ENCODE results near the gene EFCAB11.

Gene EFCAB11

DNA sequence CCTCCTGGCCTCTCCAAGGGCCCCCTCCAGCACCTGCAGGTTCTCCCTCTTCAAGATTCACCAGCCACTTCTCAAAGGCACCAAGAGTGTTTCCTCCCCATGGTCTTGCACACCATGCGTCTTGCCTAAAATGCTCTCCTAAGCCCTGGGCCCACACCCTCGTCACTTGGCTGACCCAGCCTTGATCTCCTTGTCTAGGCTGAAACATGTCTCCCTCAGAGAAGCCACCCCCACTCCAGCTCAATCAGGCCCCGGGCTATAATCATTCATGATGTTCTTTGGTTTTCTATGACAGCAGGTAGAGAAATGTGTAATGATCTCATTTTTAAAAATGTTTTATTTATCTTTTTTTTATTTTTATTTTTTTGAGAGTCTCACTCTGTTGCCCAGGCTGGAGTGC lies 88.1 kb downstream of the EFCAB11 start:
- no peak for DNase-seq (ENCODE audit: low read depth in 2 of 2)

DNA sequence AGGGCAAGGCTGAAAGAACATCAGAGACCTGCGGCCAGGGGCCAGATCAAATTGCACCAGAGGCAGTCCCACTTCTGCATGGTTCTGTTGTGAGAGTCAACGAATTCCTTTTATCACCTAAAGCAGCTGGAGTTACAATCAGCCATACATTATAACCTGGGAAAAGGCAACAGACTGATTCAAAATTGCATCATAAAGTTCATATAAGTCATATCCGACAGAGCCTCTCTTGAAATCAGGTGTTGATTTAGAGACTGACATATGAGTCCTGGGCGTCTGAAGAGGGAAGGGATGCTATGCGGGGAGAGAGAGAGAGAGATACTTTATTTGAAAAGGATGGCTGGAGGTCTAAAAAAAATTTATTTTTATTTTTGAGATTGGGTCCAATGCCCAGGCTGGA lies 89.4 kb downstream of the EFCAB11 start:
- no peak for DNase-seq (ENCODE audit: low read depth in 2 of 2)

GRCh38 chr14:89862856-89863255 lies 91.7 kb downstream of the EFCAB11 start:
- no peak for DNase-seq (ENCODE audit: low read depth in 2 of 2)

GRCh38 chr14:89861630-89862029 lies 92.9 kb downstream of the EFCAB11 start:
- DNase-seq (ENCODE audit: low read depth in 2 of 2) = no peak

- DNase-seq (ENCODE audit: low read depth in 2 of 2) = no peak
Measured at GRCh38 chr14:89858089-89858488, 96.4 kb downstream of the EFCAB11 start.

GRCh38 chr14:89856871-89857345 lies 97.6 kb downstream of the EFCAB11 start:
- no peak for DNase-seq (ENCODE audit: low read depth in 2 of 2)

DNA sequence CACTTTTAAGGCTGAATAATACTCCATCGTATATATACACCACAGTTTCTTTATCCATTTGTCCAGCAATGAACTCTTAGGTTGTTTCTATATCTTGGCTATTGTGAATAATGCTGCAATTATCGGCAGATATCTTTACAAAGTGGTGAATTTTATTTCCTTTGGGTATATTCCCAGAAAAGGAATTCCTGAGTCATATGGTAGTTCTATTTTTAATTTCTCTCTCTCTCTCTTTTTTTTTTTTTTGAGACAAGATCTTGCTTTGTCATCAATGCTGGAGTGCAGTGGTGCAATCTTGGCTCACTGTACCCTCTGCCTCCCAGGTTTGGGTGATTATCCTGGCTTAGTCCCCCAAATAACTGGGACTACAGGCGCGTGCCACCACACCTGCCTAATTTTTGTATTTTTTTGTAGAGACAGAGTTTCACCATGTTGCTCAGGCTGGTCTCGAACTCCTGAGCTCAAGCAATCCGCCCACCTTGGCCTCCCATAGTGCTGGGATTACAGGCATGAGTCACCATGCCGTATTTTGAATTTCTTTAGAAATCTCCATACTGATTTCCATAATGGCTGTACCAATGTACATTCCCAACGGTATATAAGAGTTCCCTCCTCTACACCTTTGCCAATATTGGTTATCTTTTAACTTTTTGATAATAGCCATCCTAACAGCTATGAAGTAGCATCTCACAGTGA lies 98.4 kb downstream of the EFCAB11 start:
- no peak for DNase-seq (ENCODE audit: low read depth in 2 of 2)

GRCh38 chr14:89853936-89854693 lies 100.4 kb downstream of the EFCAB11 start:
- DNase-seq (ENCODE audit: low read depth in 2 of 2) = no peak

GRCh38 chr14:89851106-89851505 lies 103.4 kb downstream of the EFCAB11 start:
- no peak for DNase-seq (ENCODE audit: low read depth in 2 of 2)

DNA sequence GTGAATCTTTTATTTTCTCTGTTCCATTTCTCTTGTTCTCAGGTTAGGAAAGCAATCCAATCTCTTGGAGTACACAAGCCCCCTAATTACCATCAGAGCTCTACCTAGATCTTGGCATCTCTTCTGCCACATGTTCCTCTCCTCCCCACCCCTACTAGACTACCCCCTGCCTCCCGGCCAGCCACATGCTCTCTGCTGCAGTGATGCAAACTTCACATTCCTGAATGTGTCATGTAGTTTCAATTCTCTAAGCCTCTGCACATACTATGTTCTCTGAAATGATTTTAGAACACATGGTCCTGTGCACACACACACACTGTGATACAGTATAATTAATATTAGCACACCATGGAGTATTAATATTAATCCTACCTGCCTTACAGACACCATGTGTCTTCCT lies 104.6 kb downstream of the EFCAB11 start:
- no peak for DNase-seq (ENCODE audit: low read depth in 2 of 2)

GRCh38 chr14:89848165-89848564 lies 106.4 kb downstream of the EFCAB11 start:
- DNase-seq (ENCODE audit: low read depth in 2 of 2) = no peak

- DNase-seq (ENCODE audit: low read depth in 2 of 2) = no peak
Measured at GRCh38 chr14:89845346-89845745, 109.2 kb downstream of the EFCAB11 start.

GRCh38 chr14:89844508-89844907 lies 110.0 kb downstream of the EFCAB11 start:
- no peak for DNase-seq (ENCODE audit: low read depth in 2 of 2)

DNA sequence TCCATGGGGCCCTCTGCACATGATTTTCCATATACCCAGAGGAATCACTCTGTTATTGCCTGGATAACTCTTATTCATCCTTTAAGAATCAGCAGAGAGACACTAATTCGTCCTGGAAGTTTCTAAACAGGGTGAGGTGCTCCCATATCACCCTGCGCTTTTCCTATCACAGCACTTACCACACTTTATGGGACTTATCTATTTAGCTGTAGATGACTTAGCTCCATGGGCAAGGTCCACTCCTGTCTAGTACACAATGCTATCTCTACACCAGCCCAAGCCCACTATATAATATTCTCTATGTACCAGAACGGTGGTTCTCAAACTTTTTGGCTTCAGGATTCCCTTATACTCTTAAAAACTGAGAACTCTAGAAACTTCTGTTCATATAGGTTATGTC lies 111.7 kb downstream of the EFCAB11 start:
- no peak for DNase-seq (ENCODE audit: low read depth in 2 of 2)

DNA sequence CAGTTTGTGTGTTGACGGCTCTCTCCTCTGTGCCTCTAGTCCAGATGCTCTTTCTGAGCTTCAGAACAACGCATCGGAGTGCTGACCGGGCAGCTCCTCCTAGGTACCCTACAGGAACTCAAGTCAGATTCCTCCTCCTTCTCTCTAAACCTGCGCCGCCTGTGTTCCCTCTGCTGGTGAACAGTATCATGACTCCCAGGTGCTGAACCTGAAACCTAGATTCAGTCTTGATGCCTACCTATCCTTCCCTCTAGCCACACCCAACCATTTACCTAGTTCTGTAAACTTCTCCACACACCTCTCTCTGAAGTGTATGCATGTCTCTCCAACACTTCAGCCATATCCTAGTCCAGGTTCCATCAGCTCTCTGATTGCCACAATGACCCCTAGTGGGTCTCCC lies 112.7 kb downstream of the EFCAB11 start:
- DNase-seq (ENCODE audit: low read depth in 2 of 2) = no peak

GRCh38 chr14:89836830-89837469 lies 117.6 kb downstream of the EFCAB11 start:
- DNase-seq (ENCODE audit: low read depth in 2 of 2) = no peak

DNA sequence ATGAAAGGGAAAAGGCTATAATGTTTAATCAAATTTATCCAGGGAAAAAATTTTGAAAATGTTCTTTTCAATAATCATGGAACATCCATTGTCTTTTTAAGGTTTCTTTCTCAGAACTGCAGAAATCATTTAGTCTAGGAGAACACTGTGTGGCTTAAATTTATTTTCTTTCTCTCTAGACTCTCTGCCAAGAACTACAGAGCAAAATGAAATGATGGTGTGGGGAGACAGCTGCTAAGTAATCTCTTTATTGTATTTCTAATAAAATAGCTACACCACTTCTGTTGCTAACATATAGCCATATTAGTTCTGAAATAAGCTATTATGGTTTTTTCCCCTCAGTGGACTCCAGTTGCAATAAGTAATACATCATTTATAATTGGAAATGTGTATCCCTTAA lies 120.9 kb downstream of the EFCAB11 start:
- DNase-seq (ENCODE audit: low read depth in 2 of 2) = no peak

GRCh38 chr14:89833120-89833532 lies 121.4 kb downstream of the EFCAB11 start:
- DNase-seq (ENCODE audit: low read depth in 2 of 2) = no peak

DNA sequence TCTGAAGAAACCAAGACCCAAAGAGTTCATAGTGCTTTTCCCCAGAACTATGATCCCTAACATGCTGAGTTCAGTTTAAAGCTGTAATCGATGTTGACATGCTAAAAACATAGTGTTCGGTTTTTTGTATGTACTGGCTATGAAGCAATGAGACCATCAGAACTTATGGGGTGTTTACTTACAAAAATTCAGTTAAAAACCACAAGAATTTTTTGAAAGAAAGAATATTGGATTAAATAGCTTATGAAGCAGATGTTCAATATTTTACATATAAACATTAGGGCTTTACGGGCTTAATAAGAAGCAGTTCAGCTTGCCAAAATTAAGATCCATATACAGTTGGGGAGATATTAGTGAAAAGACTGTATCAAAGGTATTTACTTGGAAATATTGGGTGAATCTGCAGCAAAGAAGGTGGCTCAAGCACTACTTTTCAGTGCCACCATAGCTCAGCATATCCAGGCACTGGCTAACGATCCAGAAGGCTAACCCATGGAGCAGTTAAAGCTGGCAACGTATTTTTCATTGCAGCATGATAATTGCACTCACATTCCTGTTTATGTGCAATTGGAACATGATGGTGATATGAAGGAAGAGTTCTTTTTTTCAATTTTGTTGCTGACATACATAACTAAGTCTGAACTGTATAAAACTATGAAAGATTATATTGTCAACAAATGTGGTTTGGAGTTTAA lies 125.9 kb downstream of the EFCAB11 start:
- no peak for DNase-seq (ENCODE audit: low read depth in 2 of 2)

DNA sequence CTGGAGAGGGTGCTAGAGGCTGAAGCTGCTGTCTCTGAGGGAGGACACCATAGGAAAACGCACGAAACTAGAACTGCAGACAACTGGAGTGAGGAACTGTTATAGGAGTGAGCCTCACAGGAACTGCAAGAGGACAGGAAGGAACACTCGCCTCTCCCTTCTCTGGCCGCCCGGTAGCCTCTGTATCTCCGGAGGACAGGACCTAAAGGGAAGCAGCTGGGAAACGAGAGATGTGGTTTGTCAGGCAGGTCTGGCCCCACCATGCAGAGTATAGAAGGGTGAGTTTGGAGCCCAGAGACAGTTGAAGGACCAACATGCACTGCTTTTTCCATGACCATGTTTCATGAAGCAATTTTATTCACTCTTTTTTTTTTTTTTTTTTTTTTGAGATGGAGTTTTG lies 127.3 kb downstream of the EFCAB11 start:
- DNase-seq (ENCODE audit: low read depth in 2 of 2) = no peak

DNA sequence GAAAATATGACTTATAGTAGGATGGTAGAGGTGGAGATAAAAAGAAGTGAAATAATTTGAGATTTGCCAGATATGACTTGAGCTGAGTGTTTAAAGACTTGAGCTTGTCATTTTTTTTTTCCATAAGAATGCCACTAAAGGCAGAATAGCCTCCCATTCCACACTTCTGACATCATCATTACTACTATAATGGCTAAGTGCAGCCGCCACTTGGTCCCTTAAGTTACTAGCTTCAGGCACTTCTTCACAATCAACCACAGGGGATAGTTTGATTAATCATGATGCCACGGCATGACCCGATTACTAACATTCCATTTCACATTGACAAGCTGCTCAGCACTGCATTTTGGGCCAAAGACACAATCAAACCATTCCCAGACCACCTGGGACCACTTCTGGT lies 127.9 kb downstream of the EFCAB11 start:
- no peak for DNase-seq (ENCODE audit: low read depth in 2 of 2)

DNA sequence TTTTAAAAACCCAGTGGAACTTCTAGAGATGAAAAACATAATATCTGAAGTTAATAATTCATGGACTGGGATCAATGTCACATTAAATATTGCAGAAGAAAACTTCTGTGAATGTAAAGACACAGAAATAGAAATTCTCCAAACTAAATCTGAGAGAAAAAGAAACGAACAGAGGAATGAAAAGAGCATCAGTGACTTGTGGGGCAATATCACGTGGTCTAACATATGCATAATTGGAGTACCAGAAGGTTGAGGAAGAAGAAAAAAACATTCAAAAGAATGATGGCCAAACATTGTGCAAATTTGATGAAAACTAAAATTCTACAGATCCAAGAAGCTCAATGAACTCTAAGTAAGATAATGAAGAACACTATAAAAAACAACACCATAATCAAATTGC lies 130.8 kb downstream of the EFCAB11 start:
- no peak for DNase-seq (ENCODE audit: low read depth in 2 of 2)

Data from stimulated activated CD4-positive, alpha-beta T cell treated with anti-CD3 and anti-CD28 coated beads, Interleukin-12 subunit alpha, Interleukin-12 subunit beta, amount 100 ng/mL, for 24 hours (primary cell).